Right lobe of liver (tissue), 6 donors: ENCODE measurements around the gene PHYKPL. TPM values are rescaled to one million over a fixed set of nuclear protein-coding genes. Genes with fewer than 3 reads are reported as not detected.

Experiments used
- ATAC-seq, 4 donors: fragments of 200-7000 bp; cut with Tn5 transposase; one replicate each; pipeline ENCODE4 v1.9.1; 2020; ENCODE audit warnings: mild to moderate bottlenecking in 4 of 4, moderate library complexity in 4 of 4
- DNase-seq, 3 donors: peaks; one replicate each; pipeline ENCODE4 v3.0.0-alpha.2; 2020
- H3K27ac ChIP-seq, 3 donors: fragments of 200-600 bp; one replicate each; pipeline ENCODE4 v1.8.0; 2022
- H3K27me3 ChIP-seq, 2 donors: fragments of 200-600 bp; one replicate each; pipeline ENCODE4 v1.8.0; 2022
- H3K36me3 ChIP-seq, 4 donors: fragments of 200-600 bp; sonication (generic) in 1 of 4; one replicate each; pipeline versions ENCODE4 v1.5.1 to v1.8.0; 2017 to 2022; ENCODE audit warnings: control low read depth in 1 of 4
- H3K4me1 ChIP-seq, 4 donors: fragments of 200-600 bp; sonication (generic) in 1 of 4; one replicate each; pipeline versions ENCODE4 v1.5.1 to v1.8.0; 2017 to 2022; ENCODE audit warnings: control low read depth in 1 of 4
- H3K4me3 ChIP-seq, 3 donors: fragments of 200-600 bp; one replicate each; pipeline ENCODE4 v1.8.0; 2022
- H3K9me3 ChIP-seq, 4 donors: fragments of 200-600 bp; sonication (generic) in 1 of 4; one replicate each; pipeline versions ENCODE4 v1.5.1 to v1.8.0; 2017 to 2022; ENCODE audit warnings: control low read depth in 1 of 4
- POLR2A ChIP-seq: fragments of 450-650 bp; IDR thresholded peaks from one replicate; pipeline ENCODE4 v1.6.1; 2017; ENCODE audit warnings: antibody characterized with exemption, mild to moderate bottlenecking
- WGBS: methylation state at CpG from one replicate; pipeline ENCODE4 v1.1.6; 2018; ENCODE audit warnings: low coverage, low lambda C conversion rate; ENCODE audit not compliant: insufficient coverage; ENCODE audit errors: missing lambda C conversion rate; 5-methylcytosine and 5-hydroxymethylcytosine counted together
- intact Hi-C, 2 donors: fragments of 100-400 bp; cut with DNase I; formaldehyde crosslinking; loops; one replicate each; pipeline versions ENCODE4 v1.11.2 to v1.14.1; 2022
- total RNA-seq, 6 experiments: library from RNA; depleted of rRNA in 2 of 6; stranded (reverse); fragments of >200 nt in 2 of 6; fragmentation: NEBNext Ultra II Directional in 3 of 6; extraction: Animal tissue kit (Norgen Biotek cat#: 25700) in 3 of 6; gene quantifications; one replicate each; pipeline versions ENCODE4 v1.1.0 to v1.2.4, GENCODE V29; 2016 to 2023
- TF ChIP-seq, protein P1 (sequence below), 4 donors: fragments of 200-600 bp in 3 of 4; fragments of 450-650 bp in 1 of 4; IDR thresholded peaks; one replicate each; pipeline versions ENCODE4 v1.5.1 to v1.8.0; 2016 to 2022; ENCODE audit warnings: antibody characterized with exemption in 4 of 4, mild to moderate bottlenecking in 2 of 4
- donor health status: DM: no; HTN: yes; CAD: no.
- donor health status: DM: no; HTN: no; CAD: no.
- donor health status: DM: no; HTN: no; CAD: no.
- donor health status: DM: no; HTN: yes; CAD: no.
- donor health status: DM: no; HTN: yes; CAD: no.

The PHYKPL gene
- total RNA-seq, 6 experiments from 2014 or later = 64.3 to 133 (median 85.8) TPM

DNA sequence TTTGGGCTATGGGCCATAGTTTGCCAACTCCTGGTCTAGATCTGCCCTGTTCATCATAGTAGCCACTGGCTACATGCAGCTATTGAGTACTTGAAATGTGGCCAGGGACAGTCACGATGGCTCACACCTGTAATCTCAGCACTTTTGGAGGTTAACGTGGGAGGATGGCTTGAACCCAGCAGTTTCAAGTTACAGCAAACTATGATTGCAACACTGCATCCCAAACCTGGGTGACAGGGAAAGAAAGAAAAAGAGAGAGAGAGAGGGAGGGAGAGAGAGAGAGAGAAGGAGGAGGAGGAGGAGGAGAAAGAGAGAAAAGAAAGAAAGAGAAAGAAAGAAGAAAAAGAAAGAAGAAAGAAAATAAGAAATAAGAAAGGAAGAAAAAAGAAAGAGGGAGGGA, 40.4 kb downstream of the PHYKPL start:
- H3K4me1 ChIP-seq = peaks cover 0 to 21% (median 5%) of the 10 kb centered on the region in 4 donors
- H3K4me3 ChIP-seq = no peak overlapping the region
- ATAC-seq = peak; percentile 71 to 86 (median 80)
- no peaks in the 10 kb centered on the region for H3K9me3 ChIP-seq
- intact Hi-C loops = no loop called here
- no peak overlapping the region for H3K27ac ChIP-seq
- no peaks in the 10 kb centered on the region for H3K36me3 ChIP-seq
- DNase-seq = peak in 2 of 3 donors; percentile 52 to 78
- H3K27me3 ChIP-seq = no peaks in the 10 kb centered on the region
- WGBS = 25% methylated on average over 2 of the region's 2 CpGs
- no peak for TF ChIP-seq POLR2A
- TF ChIP-seq, protein P1, sequence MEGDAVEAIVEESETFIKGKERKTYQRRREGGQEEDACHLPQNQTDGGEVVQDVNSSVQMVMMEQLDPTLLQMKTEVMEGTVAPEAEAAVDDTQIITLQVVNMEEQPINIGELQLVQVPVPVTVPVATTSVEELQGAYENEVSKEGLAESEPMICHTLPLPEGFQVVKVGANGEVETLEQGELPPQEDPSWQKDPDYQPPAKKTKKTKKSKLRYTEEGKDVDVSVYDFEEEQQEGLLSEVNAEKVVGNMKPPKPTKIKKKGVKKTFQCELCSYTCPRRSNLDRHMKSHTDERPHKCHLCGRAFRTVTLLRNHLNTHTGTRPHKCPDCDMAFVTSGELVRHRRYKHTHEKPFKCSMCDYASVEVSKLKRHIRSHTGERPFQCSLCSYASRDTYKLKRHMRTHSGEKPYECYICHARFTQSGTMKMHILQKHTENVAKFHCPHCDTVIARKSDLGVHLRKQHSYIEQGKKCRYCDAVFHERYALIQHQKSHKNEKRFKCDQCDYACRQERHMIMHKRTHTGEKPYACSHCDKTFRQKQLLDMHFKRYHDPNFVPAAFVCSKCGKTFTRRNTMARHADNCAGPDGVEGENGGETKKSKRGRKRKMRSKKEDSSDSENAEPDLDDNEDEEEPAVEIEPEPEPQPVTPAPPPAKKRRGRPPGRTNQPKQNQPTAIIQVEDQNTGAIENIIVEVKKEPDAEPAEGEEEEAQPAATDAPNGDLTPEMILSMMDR (IDR thresholded peaks at IDR 0.05) = no peak

DNA sequence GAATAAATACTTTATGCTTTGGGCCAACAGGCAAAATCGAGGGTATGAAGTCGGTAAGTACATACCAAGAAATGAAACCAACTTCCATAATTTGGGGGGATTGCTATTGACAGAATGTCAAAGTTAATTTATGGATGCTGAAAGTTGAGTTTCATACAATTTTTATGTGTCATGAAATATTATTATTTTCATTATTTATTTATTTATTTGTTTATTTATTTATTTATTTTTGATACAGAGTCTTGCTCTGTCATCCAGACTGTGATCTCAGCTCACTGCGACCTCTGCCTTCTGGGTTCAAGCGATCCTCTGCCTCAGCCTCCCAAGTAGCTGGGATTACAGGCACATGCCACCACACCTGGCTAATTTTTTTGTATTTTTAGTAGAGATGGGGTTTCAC, 40.9 kb downstream of the PHYKPL start:
- no peak for DNase-seq
- H3K4me3 ChIP-seq = no peak overlapping the region

DNA sequence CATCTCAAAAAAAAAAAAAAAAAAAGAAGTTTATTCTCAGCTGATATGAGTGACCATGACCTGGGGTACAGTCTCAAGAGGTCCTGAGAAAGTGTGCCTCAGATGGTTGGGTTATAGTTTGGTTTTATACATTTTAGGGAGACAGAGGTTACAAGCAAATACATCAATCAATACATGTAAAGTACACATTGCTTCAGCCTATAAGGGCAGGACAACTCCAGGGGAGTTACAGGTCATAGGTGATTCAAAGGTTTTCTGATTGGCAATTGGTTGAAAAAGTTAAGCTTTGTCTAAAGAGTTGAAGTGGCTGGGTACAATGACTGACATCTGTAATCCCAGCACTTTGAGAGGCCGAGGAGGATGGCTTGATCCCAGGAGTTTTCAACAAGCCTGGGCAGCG, 43.2 kb downstream of the PHYKPL start:
- DNase-seq (no peak), ATAC-seq (peak in 3 of 4 donors; percentile 7 to 39 (median 23))
- H3K27ac ChIP-seq = no peak overlapping the region
- H3K4me1 ChIP-seq = peaks cover 0 to 9% (median 0%) of the 10 kb centered on the region in 4 donors
- H3K36me3 ChIP-seq = no peaks in the 10 kb centered on the region
- WGBS = 0% methylated on average over 1 of the region's 2 CpGs
- TF ChIP-seq POLR2A = no peak
- TF ChIP-seq, protein P1 (IDR thresholded peaks at IDR 0.05) = no peak
- H3K4me3 ChIP-seq = no peak overlapping the region
- H3K27me3 ChIP-seq = no peaks in the 10 kb centered on the region
- H3K9me3 ChIP-seq = no peaks in the 10 kb centered on the region
- intact Hi-C loops = no loop called here

More for the DNA sequence above, 40.9 kb downstream of the PHYKPL start:
- ATAC-seq = no peak
- intact Hi-C loops = no loop called here
- H3K27ac ChIP-seq = no peak overlapping the region
- 75% methylated on average over 4 of the region's 4 CpGs for WGBS
- no peaks in the 10 kb centered on the region for H3K27me3 ChIP-seq
- no peaks in the 10 kb centered on the region for H3K9me3 ChIP-seq
- TF ChIP-seq POLR2A = no peak
- TF ChIP-seq, protein P1 (IDR thresholded peaks at IDR 0.05) = no peak
- no peaks in the 10 kb centered on the region for H3K36me3 ChIP-seq
- H3K4me1 ChIP-seq = peaks cover 0 to 21% (median 5%) of the 10 kb centered on the region in 4 donors

DNA sequence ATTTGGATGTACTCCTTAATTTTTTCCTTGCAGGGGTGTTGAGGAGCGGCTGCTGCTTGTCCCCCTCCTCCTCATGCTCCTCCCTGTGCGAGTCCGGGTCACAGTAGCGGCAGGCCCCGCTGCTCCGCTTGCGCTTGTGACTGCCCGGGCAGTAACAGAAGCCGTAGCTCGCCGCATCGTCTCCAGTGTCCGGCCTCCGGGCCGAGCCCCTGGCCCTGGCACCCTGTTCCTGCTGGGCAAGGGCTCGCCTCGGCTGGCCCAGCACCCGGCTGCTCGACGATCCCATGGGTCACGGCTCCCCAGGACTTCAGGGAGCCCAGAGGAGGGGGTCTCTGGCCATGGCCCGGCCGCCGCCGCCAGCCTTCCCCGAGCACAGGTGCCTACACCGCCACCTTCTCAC, 45.6 kb downstream of the PHYKPL start, which contains the start of gene GMCL2:
TSS of gene GMCL2 (minus strand) at position 358 of the 400 bp plus-strand sequence. CDS start at position 286, 72 bp downstream.
- TF ChIP-seq, protein P1 (IDR thresholded peaks at IDR 0.05) = no peak
- TF ChIP-seq POLR2A = no peak
- 82% methylated on average over 3 of the region's 27 CpGs for WGBS
- intact Hi-C loops = no loop called here
- Histone ChIP-seq H3K36me3 (no peaks in the 10 kb centered on the region), H3K9me3 (no peaks in the 10 kb centered on the region), H3K4me3 (no peak within 1 kb of the TSS), H3K4me1 (peaks cover 0 to 3% (median 0%) of the 10 kb centered on the region in 4 donors), H3K27me3 (no peaks in the 10 kb centered on the region), H3K27ac (no peak within 1 kb of the TSS)
- DNase-seq (no peak), ATAC-seq (peak in 1 of 4 donors; percentile 44)
